HepG2 (cell line): ENCODE measurements around the gene CDS1. TPM values are rescaled to one million over a fixed set of nuclear protein-coding genes. Genes with fewer than 3 reads are reported as not detected.

Source experiments
- CBX2 ChIP-seq, 2 experiments: fragments of 200-600 bp in 1 of 2; sonication (generic); formaldehyde crosslinking in 1 of 2; IDR thresholded peaks; 2 replicates each; pipeline versions ENCODE4 v1.7.0 to v1.8.1; 2018 to 2022; ENCODE audit warnings: low read depth in 2 of 2, low read length in 1 of 2, mild to moderate bottlenecking in 1 of 2, missing genetic modification reagents in 1 of 2
- CTCF ChIP-seq: sonication (generic); formaldehyde crosslinking; IDR thresholded peaks from 2 replicates; pipeline ENCODE4 v1.5.0; 2020; ENCODE audit warnings: mild to moderate bottlenecking, missing genetic modification reagents, moderate library complexity
- FOXP1 ChIP-seq, 2 experiments: fragments of 450-650 bp in 1 of 2; IDR thresholded peaks; 2 replicates each; pipeline ENCODE4 v1.6.1; 2017 to 2018; ENCODE audit warnings: antibody characterized with exemption in 1 of 2
- MAZ ChIP-seq, 2 experiments: sonication (generic) in 1 of 2; formaldehyde crosslinking in 1 of 2; IDR thresholded peaks; 2 replicates each; pipeline versions ENCODE4 v1.5.0 to v1.6.1; 2012 to 2020; ENCODE audit warnings: low read depth in 2 of 2, mild to moderate bottlenecking in 2 of 2, borderline replicate concordance in 1 of 2, improper control_type of control experiment in 1 of 2, low read length in 1 of 2, missing genetic modification reagents in 1 of 2, moderate library complexity in 1 of 2
- NFE2L1 ChIP-seq: sonication (generic); formaldehyde crosslinking; IDR thresholded peaks from 2 replicates; pipeline ENCODE4 v1.4.0; 2020; ENCODE audit warnings: missing genetic modification reagents, mild to moderate bottlenecking, borderline replicate concordance
- NFIC ChIP-seq: IDR thresholded peaks from 2 replicates; pipeline ENCODE4 v1.6.1; 2012; ENCODE audit warnings: mild to moderate bottlenecking, low read length, inconsistent platforms
- PRDM10 ChIP-seq: sonication (generic); formaldehyde crosslinking; IDR thresholded peaks from 2 replicates; pipeline ENCODE4 v1.4.0; 2020; ENCODE audit warnings: low read depth, missing genetic modification reagents
- RCOR2 ChIP-seq: IDR thresholded peaks from 2 replicates; pipeline ENCODE4 v1.6.1; 2016; ENCODE audit warnings: missing biosample characterization, missing genetic modification reagents
- STAT5B ChIP-seq: sonication (generic); formaldehyde crosslinking; IDR thresholded peaks from 2 replicates; pipeline ENCODE4 v1.4.0; 2020; ENCODE audit warnings: missing genetic modification reagents
- YEATS4 ChIP-seq: sonication (generic); formaldehyde crosslinking; IDR thresholded peaks from 2 replicates; pipeline ENCODE4 v1.4.0; 2020; ENCODE audit warnings: missing genetic modification reagents, borderline replicate concordance
- ZBTB44 ChIP-seq: sonication (generic); formaldehyde crosslinking; IDR thresholded peaks from 2 replicates; pipeline ENCODE4 v1.4.0; 2020; ENCODE audit warnings: missing genetic modification reagents
- ZNF234 ChIP-seq: sonication (generic); formaldehyde crosslinking; conservative IDR thresholded peaks from 2 replicates; pipeline ENCODE4 v1.5.1; 2020; ENCODE audit warnings: mild to moderate bottlenecking, missing genetic modification reagents
- ZNF441 ChIP-seq: sonication (generic); formaldehyde crosslinking; IDR thresholded peaks from 2 replicates; pipeline ENCODE4 v1.7.0; 2021; ENCODE audit warnings: missing genetic modification reagents, borderline replicate concordance
- polyA plus RNA-seq, 8 experiments: library from polyadenylated mRNA; depleted of rRNA in 3 of 8; stranded (reverse) in 7 of 8; unstranded in 1 of 8; fragments of >200 nt; fragmentation: Illumina TruSeq in 4 of 8; extraction: Trizol in 4 of 8; gene quantifications; 2 replicates each; pipeline versions ENCODE4 v1.2.1 to v1.2.3, GENCODE V29; 2011 to 2016; ENCODE audit warnings: low read depth in 4 of 8, missing spikeins in 1 of 8, mixed read lengths in 1 of 8; ENCODE audit not compliant: insufficient read depth in 1 of 8
- total RNA-seq, 5 experiments: library from RNA; depleted of rRNA; stranded (reverse); fragments of >200 nt; fragmentation: Illumina TruSeq; extraction: Trizol; gene quantifications; 2 replicates each; pipeline ENCODE4 v1.2.3, GENCODE V29; 2016; ENCODE audit warnings: low read depth in 1 of 5
- TF ChIP-seq, protein P1 (sequence below): sonication (generic); formaldehyde crosslinking; IDR thresholded peaks from 2 replicates; pipeline ENCODE4 v1.5.1; 2020; ENCODE audit warnings: mild to moderate bottlenecking, moderate library complexity, missing genetic modification reagents
- TF ChIP-seq, protein P2 (sequence below): sonication (generic); formaldehyde crosslinking; IDR thresholded peaks from 2 replicates; pipeline ENCODE4 v1.5.1; 2020; ENCODE audit warnings: mild to moderate bottlenecking, missing genetic modification reagents

Gene CDS1
- total and polyA plus RNA-seq, 2 of the 13 experiments (the other 11 are each of a cell fraction or from before 2014, with no cell fraction given), result 2.1 to 3.2 TPM

GRCh38 chr4:84681486-84682274 is 98.8 kb downstream of the CDS1 start (continued):
- TF ChIP-seq CBX2 (IDR thresholded peaks at IDR 0.05; ENCODE audit: low read depth, low read length), result no peak
- no peak for TF ChIP-seq CBX2 (CRISPR knock-in tag; IDR thresholded peaks at IDR 0.05; ENCODE audit: low read depth)
- TF ChIP-seq CTCF (CRISPR knock-in tag), result peak; percentile 38
- no peak for TF ChIP-seq ZBTB44 (CRISPR knock-in tag)
- TF ChIP-seq PRDM10, result 0 out of 2 replicates have a peak, but pooled peaks have one; percentile 38
- TF ChIP-seq FOXP1 (IDR thresholded peaks at IDR 0.05), result no peak; the same call in 1 of the 2 replicates
- peak; percentile 65 for TF ChIP-seq FOXP1 (CRISPR knock-in tag; IDR thresholded peaks at IDR 0.05)
- TF ChIP-seq YEATS4 (CRISPR knock-in tag), result no peak
- no peak for TF ChIP-seq ZNF234 (CRISPR knock-in tag)
- 0 out of 2 replicates have a peak, but pooled peaks have one; percentile 19 for TF ChIP-seq NFIC
- TF ChIP-seq RCOR2 (CRISPR knock-in tag), result no peak
- TF ChIP-seq STAT5B (CRISPR knock-in tag), result no peak
- TF ChIP-seq, protein P1, sequence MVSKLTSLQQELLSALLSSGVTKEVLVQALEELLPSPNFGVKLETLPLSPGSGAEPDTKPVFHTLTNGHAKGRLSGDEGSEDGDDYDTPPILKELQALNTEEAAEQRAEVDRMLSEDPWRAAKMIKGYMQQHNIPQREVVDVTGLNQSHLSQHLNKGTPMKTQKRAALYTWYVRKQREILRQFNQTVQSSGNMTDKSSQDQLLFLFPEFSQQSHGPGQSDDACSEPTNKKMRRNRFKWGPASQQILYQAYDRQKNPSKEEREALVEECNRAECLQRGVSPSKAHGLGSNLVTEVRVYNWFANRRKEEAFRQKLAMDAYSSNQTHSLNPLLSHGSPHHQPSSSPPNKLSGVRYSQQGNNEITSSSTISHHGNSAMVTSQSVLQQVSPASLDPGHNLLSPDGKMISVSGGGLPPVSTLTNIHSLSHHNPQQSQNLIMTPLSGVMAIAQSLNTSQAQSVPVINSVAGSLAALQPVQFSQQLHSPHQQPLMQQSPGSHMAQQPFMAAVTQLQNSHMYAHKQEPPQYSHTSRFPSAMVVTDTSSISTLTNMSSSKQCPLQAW (CRISPR knock-in tag), result no peak
- TF ChIP-seq, protein P2, sequence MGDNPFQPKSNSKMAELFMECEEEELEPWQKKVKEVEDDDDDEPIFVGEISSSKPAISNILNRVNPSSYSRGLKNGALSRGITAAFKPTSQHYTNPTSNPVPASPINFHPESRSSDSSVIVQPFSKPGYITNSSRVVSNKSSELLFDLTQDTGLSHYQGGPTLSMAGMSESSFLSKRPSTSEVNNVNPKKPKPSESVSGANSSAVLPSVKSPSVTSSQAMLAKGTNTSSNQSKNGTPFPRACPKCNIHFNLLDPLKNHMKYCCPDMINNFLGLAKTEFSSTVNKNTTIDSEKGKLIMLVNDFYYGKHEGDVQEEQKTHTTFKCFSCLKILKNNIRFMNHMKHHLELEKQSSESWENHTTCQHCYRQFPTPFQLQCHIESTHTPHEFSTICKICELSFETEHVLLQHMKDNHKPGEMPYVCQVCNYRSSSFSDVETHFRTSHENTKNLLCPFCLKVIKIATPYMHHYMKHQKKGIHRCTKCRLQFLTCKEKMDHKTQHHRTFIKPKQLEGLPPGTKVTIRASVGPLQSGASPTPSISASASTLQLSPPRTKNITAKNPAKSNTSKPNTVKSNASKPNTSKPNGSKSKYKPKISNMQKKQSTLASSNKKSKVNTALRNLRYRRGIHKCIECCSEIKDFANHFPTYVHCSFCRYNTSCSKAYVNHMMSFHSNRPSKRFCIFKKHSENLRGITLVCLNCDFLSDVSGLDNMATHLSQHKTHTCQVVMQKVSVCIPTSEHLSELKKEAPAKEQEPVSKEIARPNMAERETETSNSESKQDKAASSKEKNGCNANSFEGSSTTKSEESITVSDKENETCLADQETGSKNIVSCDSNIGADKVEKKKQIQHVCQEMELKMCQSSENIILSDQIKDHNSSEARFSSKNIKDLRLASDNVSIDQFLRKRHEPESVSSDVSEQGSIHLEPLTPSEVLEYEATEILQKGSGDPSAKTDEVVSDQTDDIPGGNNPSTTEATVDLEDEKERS (CRISPR knock-in tag), result no peak
- TF ChIP-seq ZNF441 (CRISPR knock-in tag), result no peak
- TF ChIP-seq MAZ (IDR thresholded peaks at IDR 0.05; ENCODE audit: borderline replicate concordance, low read depth, low read length), result no peak
- TF ChIP-seq MAZ (CRISPR knock-in tag; IDR thresholded peaks at IDR 0.05; ENCODE audit: low read depth), result no peak
- no peak for TF ChIP-seq NFE2L1 (CRISPR knock-in tag)
